ENCODE measurements around the gene DNLZ.

Gene DNLZ

DNA sequence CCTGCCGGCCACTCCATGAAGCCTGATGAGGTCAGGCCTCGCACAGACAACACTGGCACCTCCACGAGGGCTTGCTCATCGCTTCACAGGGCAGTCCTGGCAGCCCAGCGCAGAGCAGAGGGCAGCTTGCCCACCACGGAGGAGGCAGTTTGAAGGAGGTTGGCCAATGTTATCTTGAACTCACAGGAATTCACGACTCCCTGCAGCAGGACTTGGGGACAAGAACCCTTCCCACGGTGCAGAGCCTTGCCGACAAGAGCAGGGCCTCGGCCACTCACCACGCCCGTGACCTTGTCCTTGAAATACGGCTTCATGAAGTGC lies 31.4 kb upstream of the DNLZ start:
- no peak overlapping the region for H3K4me3 ChIP-seq (ENCODE audit: low read depth, low read length)
- TF ChIP-seq, protein P1, sequence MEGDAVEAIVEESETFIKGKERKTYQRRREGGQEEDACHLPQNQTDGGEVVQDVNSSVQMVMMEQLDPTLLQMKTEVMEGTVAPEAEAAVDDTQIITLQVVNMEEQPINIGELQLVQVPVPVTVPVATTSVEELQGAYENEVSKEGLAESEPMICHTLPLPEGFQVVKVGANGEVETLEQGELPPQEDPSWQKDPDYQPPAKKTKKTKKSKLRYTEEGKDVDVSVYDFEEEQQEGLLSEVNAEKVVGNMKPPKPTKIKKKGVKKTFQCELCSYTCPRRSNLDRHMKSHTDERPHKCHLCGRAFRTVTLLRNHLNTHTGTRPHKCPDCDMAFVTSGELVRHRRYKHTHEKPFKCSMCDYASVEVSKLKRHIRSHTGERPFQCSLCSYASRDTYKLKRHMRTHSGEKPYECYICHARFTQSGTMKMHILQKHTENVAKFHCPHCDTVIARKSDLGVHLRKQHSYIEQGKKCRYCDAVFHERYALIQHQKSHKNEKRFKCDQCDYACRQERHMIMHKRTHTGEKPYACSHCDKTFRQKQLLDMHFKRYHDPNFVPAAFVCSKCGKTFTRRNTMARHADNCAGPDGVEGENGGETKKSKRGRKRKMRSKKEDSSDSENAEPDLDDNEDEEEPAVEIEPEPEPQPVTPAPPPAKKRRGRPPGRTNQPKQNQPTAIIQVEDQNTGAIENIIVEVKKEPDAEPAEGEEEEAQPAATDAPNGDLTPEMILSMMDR (IDR thresholded peaks at IDR 0.05; ENCODE audit: borderline replicate concordance, insufficient read depth, low read depth, low read length): no peak

DNA sequence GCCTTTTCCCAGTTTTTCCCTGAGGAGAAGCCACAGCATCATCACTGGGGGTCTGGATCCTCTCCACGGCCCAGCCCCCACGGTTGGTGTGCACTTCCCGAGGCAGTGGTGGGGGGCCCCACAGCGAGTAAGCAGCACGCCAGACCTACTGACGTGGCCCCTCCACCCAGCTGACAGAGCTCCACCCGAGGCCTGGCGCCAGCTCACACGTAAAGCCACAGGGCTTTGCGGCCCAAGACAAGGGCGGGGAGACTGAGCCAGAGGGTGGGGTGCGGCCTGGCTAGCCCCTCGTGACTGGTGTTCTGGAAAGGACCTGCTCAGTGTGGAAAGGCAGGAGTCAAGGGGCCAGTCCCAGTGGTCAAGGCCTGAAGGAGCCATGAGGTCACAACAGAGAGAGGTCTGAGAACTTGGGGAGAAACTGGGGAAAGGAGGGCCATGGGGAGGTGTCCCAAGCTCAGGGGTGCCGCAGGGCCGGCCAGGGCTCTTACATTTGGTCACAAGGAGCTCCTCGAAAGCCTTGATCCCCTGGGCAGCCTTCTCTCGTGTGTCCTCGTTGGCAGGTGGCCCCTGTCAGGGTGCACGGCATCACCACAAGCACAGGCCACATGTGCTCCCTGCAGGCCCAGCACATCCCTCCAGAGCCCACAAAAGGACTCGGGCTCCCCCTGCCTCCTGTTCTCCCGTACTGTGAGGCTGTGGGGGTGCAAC lies 30.9 kb upstream of the DNLZ start:
- H3K4me3 ChIP-seq (ENCODE audit: low read depth, low read length): no peak overlapping the region
- TF ChIP-seq, protein P1 (IDR thresholded peaks at IDR 0.05; ENCODE audit: borderline replicate concordance, insufficient read depth, low read depth, low read length): no peak

DNA sequence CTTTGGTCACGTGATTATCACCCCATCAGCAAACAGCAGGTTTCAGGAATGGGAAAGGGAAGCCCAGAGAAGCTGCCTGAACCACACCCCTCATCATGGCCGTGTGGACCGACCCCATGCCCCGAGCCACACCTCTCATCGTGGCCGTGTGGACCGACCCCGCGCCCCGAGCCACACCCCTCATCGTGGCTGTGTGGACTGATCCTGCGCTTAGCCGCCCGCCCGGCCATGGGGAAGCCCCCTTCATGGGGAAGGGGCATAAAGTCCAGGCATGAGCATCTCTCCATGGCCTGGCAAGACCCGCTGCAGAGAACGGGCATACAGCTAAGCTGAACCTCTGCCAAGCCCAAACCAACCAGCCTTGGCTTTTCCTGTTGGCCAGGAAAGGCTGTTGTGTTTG lies 30.0 kb upstream of the DNLZ start:
- H3K4me3 ChIP-seq (ENCODE audit: low read depth, low read length): no peak overlapping the region
- TF ChIP-seq, protein P1 (IDR thresholded peaks at IDR 0.05; ENCODE audit: borderline replicate concordance, insufficient read depth, low read depth, low read length): no peak

DNA sequence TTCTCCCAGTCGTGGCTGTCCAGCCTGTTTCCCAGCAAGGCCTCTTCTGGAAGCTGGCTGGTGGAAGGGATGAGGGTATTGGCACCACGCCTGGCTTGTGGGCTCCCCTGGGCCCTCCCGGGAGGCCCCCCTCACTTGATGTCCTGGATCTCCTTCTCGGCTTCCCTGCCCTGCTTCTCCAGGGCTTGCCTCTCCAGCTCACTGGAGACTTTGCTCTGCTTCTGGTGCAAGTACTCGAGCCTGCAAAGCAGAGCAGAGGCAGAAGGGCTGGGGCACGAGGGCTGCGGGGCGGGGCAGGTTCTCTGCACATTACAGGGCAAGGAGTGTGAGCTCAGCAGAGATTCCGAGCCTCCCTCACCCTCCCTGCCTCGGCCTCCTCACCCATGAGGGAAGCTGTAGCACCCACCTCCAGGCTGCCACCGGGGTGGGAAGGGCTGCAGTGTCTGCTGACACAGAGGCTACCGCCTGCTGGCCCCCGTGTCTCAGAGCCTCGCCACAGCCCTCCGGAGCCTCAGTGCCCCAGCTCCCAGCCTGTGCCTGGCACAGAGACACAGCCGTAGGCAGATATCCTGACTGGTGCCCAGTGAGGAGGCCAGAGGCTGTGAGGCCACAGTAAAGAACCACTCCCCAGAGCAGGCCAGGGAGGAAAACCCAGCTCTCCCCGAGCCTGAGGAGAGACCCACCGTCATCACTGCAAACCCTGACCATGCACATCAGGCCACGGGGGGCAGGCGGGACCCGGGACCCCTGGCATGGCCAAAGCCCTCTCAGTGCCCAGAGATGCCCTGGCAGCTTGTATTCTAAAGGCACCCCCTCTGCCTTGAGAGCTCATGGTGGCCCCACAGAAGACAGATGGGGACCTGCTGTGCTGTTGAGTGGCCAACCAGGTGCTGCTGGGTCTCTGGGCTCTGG lies 29.2 kb upstream of the DNLZ start:
- TF ChIP-seq, protein P1 (IDR thresholded peaks at IDR 0.05; ENCODE audit: borderline replicate concordance, insufficient read depth, low read depth, low read length): no peak
- no peak overlapping the region for H3K4me3 ChIP-seq (ENCODE audit: low read depth, low read length)

DNA sequence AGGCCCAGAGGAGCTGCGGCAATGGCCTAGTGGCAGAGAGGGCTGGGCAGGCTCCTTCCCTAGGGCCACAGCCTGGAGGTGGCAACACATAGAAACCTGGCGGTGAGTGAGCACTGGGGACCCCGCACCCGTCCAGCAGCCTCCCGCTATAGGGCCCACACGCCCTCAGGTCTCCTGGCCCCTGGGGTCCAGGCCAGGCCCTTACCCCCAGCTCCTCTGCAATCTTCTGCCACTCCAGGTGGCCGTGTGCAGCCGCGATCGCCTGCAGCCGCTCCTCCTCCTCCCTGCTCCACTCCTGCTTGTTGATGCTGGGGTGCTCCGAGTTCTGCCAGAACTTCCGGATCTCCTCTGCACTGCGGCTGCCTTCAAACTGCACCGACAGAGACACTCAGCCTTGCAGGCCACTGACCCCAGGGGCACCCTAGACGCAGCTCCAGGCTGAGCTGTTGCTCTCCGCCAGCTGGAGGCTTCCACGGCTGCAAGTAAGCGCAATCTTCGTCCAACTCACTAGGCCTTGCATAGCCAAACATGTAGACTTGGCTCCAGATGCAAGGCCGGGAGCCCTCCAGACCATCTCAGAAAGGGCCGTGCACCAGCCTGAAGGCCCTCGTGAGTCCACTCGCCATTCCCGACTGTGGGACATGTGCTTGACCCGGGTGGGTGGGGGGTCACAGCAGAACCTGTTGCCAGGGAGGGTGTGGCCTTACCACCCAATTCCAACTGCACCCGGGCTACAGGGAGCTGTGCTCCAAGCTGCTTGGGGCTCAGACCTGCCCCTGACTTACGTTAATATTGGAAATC lies 28.4 kb upstream of the DNLZ start:
- H3K4me3 ChIP-seq (ENCODE audit: low read depth, low read length): no peak overlapping the region
- TF ChIP-seq, protein P1 (IDR thresholded peaks at IDR 0.05; ENCODE audit: borderline replicate concordance, insufficient read depth, low read depth, low read length): no peak

DNA sequence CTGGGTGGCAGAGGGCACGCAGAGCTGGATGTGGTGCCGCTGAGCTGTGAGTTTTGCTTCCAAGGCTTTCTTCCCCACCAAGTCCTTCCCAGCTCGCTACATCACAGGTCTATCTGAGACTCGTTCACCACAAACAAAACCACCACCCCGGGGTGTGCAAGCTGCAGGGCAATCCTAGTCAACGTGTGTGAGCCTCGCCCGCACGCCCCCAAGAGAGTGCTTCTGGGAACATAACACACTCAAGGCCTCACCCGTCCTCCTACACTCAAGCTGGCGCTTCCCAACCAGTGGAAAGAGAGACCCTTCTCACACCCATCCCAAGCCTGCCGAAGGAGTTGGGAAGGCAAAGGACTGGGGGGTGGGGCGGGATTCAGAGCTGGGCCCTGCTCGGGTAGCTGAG lies 25.9 kb upstream of the DNLZ start:
- no peak overlapping the region for H3K4me3 ChIP-seq (ENCODE audit: low read depth, low read length)
- TF ChIP-seq, protein P1 (IDR thresholded peaks at IDR 0.05; ENCODE audit: borderline replicate concordance, insufficient read depth, low read depth, low read length): no peak
